GM12878 (cell line): ENCODE measurements around the gene JDP2. TPM values are rescaled to one million over a fixed set of nuclear protein-coding genes. Genes with fewer than 3 reads are reported as not detected.

ENCODE experiments used
- ATAC-seq: fragments of 200-7000 bp; cut with Tn5 transposase; 3 replicates; pipeline ENCODE4 v1.9.1; 2020; ENCODE audit warnings: mild to moderate bottlenecking, moderate library complexity
- BruUV-seq: library from RNA; stranded (reverse); fragments of 400-500 nt; replicated peaks from 2 replicates; lab custom pipeline; 2021; lab: Mats Ljungman, UMichigan
- CTCF ChIA-PET: fragments of 300-600 bp; sonication (Branson Sonifier 250); formaldehyde crosslinking; extraction: SDS; loops from one replicate; lab custom pipeline; 2021; ENCODE audit warnings: inconsistent platforms; lab: Yijun Ruan, JAX
- POLR2A ChIA-PET: fragments of 350-600 bp; formaldehyde crosslinking; extraction: SDS; loops from one replicate; lab custom pipeline; 2021; ENCODE audit warnings: inconsistent platforms; lab: Charles Lee
- RAD21 ChIA-PET: fragments of 300-600 bp; sonication (Branson Sonifier 250); formaldehyde crosslinking; loops from one replicate; lab custom pipeline; 2023; ENCODE audit warnings: antibody characterized with exemption; ENCODE audit not compliant: unreplicated experiment; lab: Charles Lee
- SMC1A ChIA-PET: fragments of 300-600 bp; sonication (Branson Sonifier 250); formaldehyde crosslinking; loops from one replicate; lab custom pipeline; 2023; ENCODE audit not compliant: unreplicated experiment, uncharacterized antibody; lab: Charles Lee
- DNase-seq: peaks from one replicate; pipeline ENCODE4 v3.0.0-alpha.2; 2011; ENCODE audit warnings: low read depth, low spot score
- FAIRE-seq: peaks from 3 replicates; lab custom pipeline; 2011; peaks lifted over from hg19 to GRCh38; lab: Jason Lieb, UNC
- H2AFZ ChIP-seq: 2 replicates; pipeline ENCODE4 v1.6.0; 2011; ENCODE audit warnings: low read depth, low read length, control low read depth; ENCODE audit not compliant: control insufficient read depth
- H3K27ac ChIP-seq: 2 replicates; pipeline ENCODE4 v1.5.1; 2011; ENCODE audit warnings: control low read depth; ENCODE audit not compliant: control insufficient read depth, insufficient read depth
- H3K27me3 ChIP-seq, 2 experiments: replicated peaks in 1 of 2; 2 replicates each; pipeline versions ENCODE4 v1.6.0 to v1.6.1; 2011; ENCODE audit warnings: low read length in 1 of 2; ENCODE audit not compliant: control insufficient read depth in 2 of 2, insufficient read depth in 2 of 2
- H3K36me3 ChIP-seq, 2 experiments: 2 replicates each; pipeline ENCODE4 v1.5.1; 2011; ENCODE audit warnings: low read length in 1 of 2; ENCODE audit not compliant: control insufficient read depth in 2 of 2, insufficient read depth in 2 of 2
- H3K4me1 ChIP-seq: 2 replicates; pipeline ENCODE4 v1.6.1; 2011; ENCODE audit warnings: mild to moderate bottlenecking, low read length, moderate library complexity, mixed read lengths; ENCODE audit not compliant: control insufficient read depth, insufficient read depth
- H3K4me2 ChIP-seq: 2 replicates; pipeline ENCODE4 v1.6.0; 2011; ENCODE audit warnings: control low read depth; ENCODE audit not compliant: control insufficient read depth, insufficient read depth
- H3K4me3 ChIP-seq: fragments of 200-600 bp; sonication (generic); 2 replicates; pipeline ENCODE4 v1.5.1; 2016
- H3K79me2 ChIP-seq: 2 replicates; pipeline ENCODE4 v1.6.0; 2011; ENCODE audit warnings: low read length; ENCODE audit not compliant: control insufficient read depth, insufficient read depth
- H3K9ac ChIP-seq: 2 replicates; pipeline ENCODE4 v1.8.0; 2011; ENCODE audit warnings: low read length, control low read depth, mixed read lengths; ENCODE audit not compliant: control insufficient read depth, insufficient read depth
- H3K9me3 ChIP-seq: replicated peaks from 3 replicates; pipeline ENCODE4 v1.5.1; 2011; ENCODE audit warnings: mild to moderate bottlenecking, low read length; ENCODE audit not compliant: control insufficient read depth, insufficient read depth
- H4K20me1 ChIP-seq: 2 replicates; pipeline ENCODE4 v1.6.0; 2011; ENCODE audit not compliant: control insufficient read depth, insufficient read depth
- ASH2L ChIP-seq: fragments of 300-600, 200-600 bp; sonication (generic); IDR thresholded peaks from 2 replicates; pipeline ENCODE4 v1.6.1; 2017; ENCODE audit warnings: low read depth, mild to moderate bottlenecking, borderline replicate concordance
- CEBPB ChIP-seq, 2 experiments: fragments of 150-350 bp in 1 of 2; IDR thresholded peaks; 2 replicates each; pipeline ENCODE4 v1.6.1; 2012 to 2014; ENCODE audit warnings: low read depth in 2 of 2, low read length in 2 of 2, borderline replicate concordance in 1 of 2, inconsistent platforms in 1 of 2
- GATAD2B ChIP-seq: fragments of 450-650 bp; conservative IDR thresholded peaks from 2 replicates; pipeline ENCODE4 v1.6.1; 2017; ENCODE audit warnings: low read depth, mild to moderate bottlenecking, moderate library complexity
- LARP7 ChIP-seq: fragments of 450-650 bp; IDR thresholded peaks from 2 replicates; pipeline ENCODE4 v1.6.1; 2017; ENCODE audit warnings: mild to moderate bottlenecking
- PAX8 ChIP-seq: fragments of 450-650 bp; IDR thresholded peaks from 2 replicates; pipeline ENCODE4 v1.6.1; 2017; ENCODE audit warnings: mild to moderate bottlenecking, moderate library complexity
- RFX5 ChIP-seq: IDR thresholded peaks from 2 replicates; pipeline ENCODE4 v1.6.1; 2011; ENCODE audit warnings: low read depth, low read length, improper control_type of control experiment
- SIN3A ChIP-seq: IDR thresholded peaks from 2 replicates; pipeline ENCODE4 v1.6.1; 2012; ENCODE audit warnings: low read depth, low read length, improper control_type of control experiment
- SMAD5 ChIP-seq: IDR thresholded peaks from 2 replicates; pipeline ENCODE4 v1.6.1; 2016; ENCODE audit warnings: antibody characterized with exemption, low read depth
- ZSCAN29 ChIP-seq: fragments of 450-650 bp; IDR thresholded peaks from 2 replicates; pipeline ENCODE4 v1.6.1; 2017; ENCODE audit warnings: mild to moderate bottlenecking, moderate library complexity
- WGBS: methylation state at CpG from one replicate; pipeline ENCODE4 v1.1.6; 2016; ENCODE audit warnings: low lambda C conversion rate; ENCODE audit not compliant: insufficient replicate concordance, insufficient coverage; ENCODE audit errors: missing lambda C conversion rate; 5-methylcytosine and 5-hydroxymethylcytosine counted together
- in situ Hi-C: fragments of 300-500 bp; cut with MboI; formaldehyde crosslinking; loops from 9 replicates; pipeline ENCODE4 v1.14.3; 2018; ENCODE audit warnings: mixed read lengths
- intact Hi-C: fragments of 100-400 bp; cut with micrococcal nuclease; formaldehyde crosslinking; loops from one replicate; pipeline ENCODE4 v1.14.2; 2022; ENCODE audit not compliant: unreplicated experiment
- polyA plus RNA-seq, 11 experiments: library from polyadenylated mRNA; depleted of rRNA in 4 of 11; unstranded in 6 of 11; stranded (reverse) in 5 of 11; fragments of >200 nt; fragmentation: Nextera tagmentation in 4 of 11; fragmentation: Illumina TruSeq in 1 of 11; extraction: Ambion mirVana in 4 of 11; extraction: Trizol in 1 of 11; gene quantifications; 1 replicate in 1 of 11; 2 replicates in 10 of 11; pipeline versions ENCODE4 v1.2.1 to v1.2.3, GENCODE V29; 2011 to 2016; ENCODE audit warnings: inconsistent platforms in 2 of 11, missing spikeins in 2 of 11, low read depth in 1 of 11
- total RNA-seq, 4 experiments: library from RNA; depleted of rRNA in 3 of 4; stranded (reverse); fragments of >200 nt in 3 of 4; fragmentation: Illumina TruSeq in 1 of 4; extraction: Trizol in 1 of 4; gene quantifications; 2 replicates each; pipeline versions ENCODE4 v1.2.1 to v1.2.3, GENCODE V29; 2013 to 2021
- TF ChIP-seq, protein P1 (sequence below): IDR thresholded peaks from 2 replicates; pipeline ENCODE4 v1.6.1; 2012; ENCODE audit warnings: low read length, inconsistent platforms
- TF ChIP-seq, protein P2 (sequence below): fragments of 450-650 bp; IDR thresholded peaks from 2 replicates; pipeline ENCODE4 v1.6.1; 2018; ENCODE audit warnings: mild to moderate bottlenecking, low read depth, moderate library complexity; ENCODE audit not compliant: partially characterized antibody

JDP2 gene
- total and polyA plus RNA-seq, 10 of the 15 experiments (the other 5 are each of a cell fraction or from before 2014, with no cell fraction given) = 0.71 to 21.3 (median 11.2) TPM

GRCh38 chr14:75477881-75478280 is 50.1 kb downstream of the JDP2 start:
- in situ Hi-C loops = no loop called here
- Histone ChIP-seq H3K27me3 (no peaks in the 10 kb centered on the region), H3K36me3 (no peaks in the 10 kb centered on the region), H2AFZ (no peak overlapping the region), H4K20me1 (no peaks in the 10 kb centered on the region), H3K4me3 (no peak overlapping the region), H3K9me3 (no peaks in the 10 kb centered on the region), H3K27ac (no peak overlapping the region), H3K79me2 (no peaks in the 10 kb centered on the region), H3K9ac (no peak overlapping the region), H3K4me2 (no peak overlapping the region), H3K4me1 (peaks cover 29% of the 10 kb centered on the region)
- TF ChIP-seq SMAD5 (no peak), ZSCAN29 (no peak), RFX5 (no peak), GATAD2B (no peak), CEBPB (IDR thresholded peaks at IDR 0.05; ENCODE audit: borderline replicate concordance in 1 of 2, low read depth in 2 of 2, low read length in 2 of 2) (no peak), PAX8 (no peak), ASH2L (no peak), SIN3A (no peak), LARP7 (no peak)
- TF ChIP-seq, protein P1, sequence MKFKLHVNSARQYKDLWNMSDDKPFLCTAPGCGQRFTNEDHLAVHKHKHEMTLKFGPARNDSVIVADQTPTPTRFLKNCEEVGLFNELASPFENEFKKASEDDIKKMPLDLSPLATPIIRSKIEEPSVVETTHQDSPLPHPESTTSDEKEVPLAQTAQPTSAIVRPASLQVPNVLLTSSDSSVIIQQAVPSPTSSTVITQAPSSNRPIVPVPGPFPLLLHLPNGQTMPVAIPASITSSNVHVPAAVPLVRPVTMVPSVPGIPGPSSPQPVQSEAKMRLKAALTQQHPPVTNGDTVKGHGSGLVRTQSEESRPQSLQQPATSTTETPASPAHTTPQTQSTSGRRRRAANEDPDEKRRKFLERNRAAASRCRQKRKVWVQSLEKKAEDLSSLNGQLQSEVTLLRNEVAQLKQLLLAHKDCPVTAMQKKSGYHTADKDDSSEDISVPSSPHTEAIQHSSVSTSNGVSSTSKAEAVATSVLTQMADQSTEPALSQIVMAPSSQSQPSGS = no peak
- TF ChIP-seq, protein P2, sequence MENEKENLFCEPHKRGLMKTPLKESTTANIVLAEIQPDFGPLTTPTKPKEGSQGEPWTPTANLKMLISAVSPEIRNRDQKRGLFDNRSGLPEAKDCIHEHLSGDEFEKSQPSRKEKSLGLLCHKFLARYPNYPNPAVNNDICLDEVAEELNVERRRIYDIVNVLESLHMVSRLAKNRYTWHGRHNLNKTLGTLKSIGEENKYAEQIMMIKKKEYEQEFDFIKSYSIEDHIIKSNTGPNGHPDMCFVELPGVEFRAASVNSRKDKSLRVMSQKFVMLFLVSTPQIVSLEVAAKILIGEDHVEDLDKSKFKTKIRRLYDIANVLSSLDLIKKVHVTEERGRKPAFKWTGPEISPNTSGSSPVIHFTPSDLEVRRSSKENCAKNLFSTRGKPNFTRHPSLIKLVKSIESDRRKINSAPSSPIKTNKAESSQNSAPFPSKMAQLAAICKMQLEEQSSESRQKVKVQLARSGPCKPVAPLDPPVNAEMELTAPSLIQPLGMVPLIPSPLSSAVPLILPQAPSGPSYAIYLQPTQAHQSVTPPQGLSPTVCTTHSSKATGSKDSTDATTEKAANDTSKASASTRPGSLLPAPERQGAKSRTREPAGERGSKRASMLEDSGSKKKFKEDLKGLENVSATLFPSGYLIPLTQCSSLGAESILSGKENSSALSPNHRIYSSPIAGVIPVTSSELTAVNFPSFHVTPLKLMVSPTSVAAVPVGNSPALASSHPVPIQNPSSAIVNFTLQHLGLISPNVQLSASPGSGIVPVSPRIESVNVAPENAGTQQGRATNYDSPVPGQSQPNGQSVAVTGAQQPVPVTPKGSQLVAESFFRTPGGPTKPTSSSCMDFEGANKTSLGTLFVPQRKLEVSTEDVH = no peak
- 99% methylated on average over 5 of the region's 5 CpGs for WGBS
- no TSS peak for BruUV-seq
- SMC1A ChIA-PET = interaction anchor here (1.1 to 4.1 kb wide), 3 partner anchors 10 to 24 kb away, joined by 3 to 27 read pairs (median 12); no protein-coding TSS in a partner anchor
- no peak for FAIRE-seq
- POLR2A ChIA-PET = interaction anchor here (0.6 kb wide), 1 partner anchor 171 kb away, joined by 4 read pairs; no protein-coding TSS in a partner anchor
- CTCF ChIA-PET = interaction anchor here (1.8 to 4.6 kb wide), 3 partner anchors 24 to 170 kb away, joined by 8 to 37 read pairs (median 8); no protein-coding TSS in a partner anchor
- DNase-seq = no peak
- ATAC-seq = no peak
- intact Hi-C loops = no loop called here
- RAD21 ChIA-PET = interaction anchor here (1.0 to 4.0 kb wide), 2 partner anchors 10 to 169 kb away, joined by 3 to 25 read pairs; no protein-coding TSS in a partner anchor
